GM10248 (cell line): ENCODE results near the gene NTPCR.

Experiments used
- CTCF ChIA-PET: fragments of 300-600 bp; sonication (Branson Sonifier 250); formaldehyde crosslinking; extraction: SDS; loops from one replicate; lab custom pipeline; 2021; ENCODE audit warnings: antibody characterized with exemption; lab: Yijun Ruan, JAX
- POLR2A ChIA-PET: fragments of 350-650 bp; sonication (Branson Sonifier 250); formaldehyde crosslinking; extraction: SDS; loops from one replicate; lab custom pipeline; 2020; ENCODE audit warnings: antibody characterized with exemption; lab: Yijun Ruan, JAX
- DNase-seq: peaks from one replicate; pipeline ENCODE4 v3.0.0; 2012; ENCODE audit errors: extremely low spot score
- CTCF ChIP-seq: IDR thresholded peaks from 2 replicates; pipeline ENCODE4 v1.5.1; 2012; ENCODE audit warnings: mild to moderate bottlenecking, low read depth; ENCODE audit errors: extremely low read depth, missing control alignments, control extremely low read depth

Gene NTPCR

GRCh38 chr1:232982238-232982944 is 32.0 kb downstream of the NTPCR start:
- CTCF ChIA-PET: no interaction called here
- POLR2A ChIA-PET: no interaction called here
- no peak for DNase-seq

GRCh38 chr1:232983375-232983774 is 33.0 kb downstream of the NTPCR start:
- POLR2A ChIA-PET: no interaction called here
- CTCF ChIA-PET: no interaction called here
- TF ChIP-seq CTCF: no peak

More at GRCh38 chr1:232982238-232982944, 32.0 kb downstream of the NTPCR start:
- TF ChIP-seq CTCF: no peak

GRCh38 chr1:232983817-232984567 is 33.6 kb downstream of the NTPCR start:
- POLR2A ChIA-PET: no interaction called here
- DNase-seq: no peak
- TF ChIP-seq CTCF: no peak
- CTCF ChIA-PET: no interaction called here

More at GRCh38 chr1:232983375-232983774, 33.0 kb downstream of the NTPCR start:
- no peak for DNase-seq

- no peak for TF ChIP-seq CTCF
- POLR2A ChIA-PET: no interaction called here
- CTCF ChIA-PET: interaction anchor here (1.4 kb wide), 1 partner anchor 24 kb away, joined by 3 read pairs; no protein-coding TSS in a partner anchor
- no peak for DNase-seq
Observed at GRCh38 chr1:232984577-232985425, 34.4 kb downstream of the NTPCR start.

DNA sequence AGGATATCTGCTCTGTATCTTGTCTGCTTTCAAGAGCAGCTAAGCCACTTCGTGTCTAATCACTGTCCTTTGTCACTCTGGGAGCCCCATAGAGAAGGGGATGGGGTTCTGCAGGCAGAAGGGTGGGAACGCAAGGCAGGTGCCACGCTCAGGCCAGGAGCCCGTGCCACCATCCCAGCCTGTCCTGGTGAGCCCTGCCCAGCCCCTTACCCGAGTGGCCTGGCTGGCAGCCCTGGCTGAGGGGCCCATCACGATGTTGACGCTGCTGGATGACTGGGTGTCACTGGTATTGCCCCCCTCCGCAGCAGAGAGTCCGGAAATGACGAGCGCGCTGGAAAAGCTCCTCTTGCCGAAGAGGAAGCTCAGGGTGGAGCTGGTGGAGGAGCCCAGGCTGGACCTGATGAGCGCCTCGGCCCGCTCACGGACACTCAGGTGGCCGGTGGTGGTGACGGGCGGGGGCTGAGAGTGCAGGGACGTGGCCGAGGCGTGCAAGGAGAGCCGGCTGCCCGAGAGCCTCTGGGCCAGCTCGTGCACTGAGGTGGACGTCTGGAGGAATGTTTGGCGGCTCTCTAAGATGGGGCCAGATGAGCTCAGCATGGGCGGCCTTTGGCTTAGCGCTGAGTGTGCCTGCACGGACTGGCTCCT is 35.6 kb downstream of the NTPCR start:
- ChIA-PET POLR2A (no interaction called here), CTCF (interaction anchor here (1.1 to 1.4 kb wide), 2 partner anchors 23 to 38 kb away, joined by 3 read pairs; no protein-coding TSS in a partner anchor)
- DNase-seq: no peak
- TF ChIP-seq CTCF: no peak
